Keratinocyte (primary cell): Measurements from ENCODE around the gene RFX7. TPM values are rescaled to one million over a fixed set of nuclear protein-coding genes. Genes with fewer than 3 reads are reported as not detected.

Experiments
- DNase-seq: peaks from one replicate; pipeline ENCODE4 v3.0.0-alpha.2; 2011; ENCODE audit warnings: low read depth, missing footprints, low spot score
- FAIRE-seq: peaks from 2 replicates; lab custom pipeline; 2011; peaks lifted over from hg19 to GRCh38; lab: Jason Lieb, UNC
- H2AFZ ChIP-seq: 2 replicates; pipeline ENCODE4 v1.6.0; 2012; ENCODE audit warnings: low read length, control low read depth, inconsistent platforms; ENCODE audit not compliant: control insufficient read depth
- H3K27ac ChIP-seq: 2 replicates; pipeline ENCODE4 v1.5.1; 2011; ENCODE audit warnings: low read length; ENCODE audit not compliant: control insufficient read depth, insufficient read depth
- H3K27me3 ChIP-seq: 3 replicates; pipeline ENCODE4 v1.6.0; 2011; ENCODE audit warnings: low read length; ENCODE audit not compliant: control insufficient read depth, insufficient read depth; ENCODE audit errors: extremely low read depth
- H3K36me3 ChIP-seq, 2 experiments: 2 replicates in 1 of 2; 3 replicates in 1 of 2; pipeline ENCODE4 v1.5.1; 2011; ENCODE audit warnings: low read length in 2 of 2, mild to moderate bottlenecking in 1 of 2; ENCODE audit not compliant: control insufficient read depth in 2 of 2, insufficient read depth in 2 of 2; ENCODE audit errors: extremely low read depth in 1 of 2
- H3K4me1 ChIP-seq: 3 replicates; pipeline ENCODE4 v1.5.1; 2011; ENCODE audit warnings: low read length; ENCODE audit not compliant: control insufficient read depth, insufficient read depth; ENCODE audit errors: extremely low read depth
- H3K4me2 ChIP-seq: 3 replicates; pipeline ENCODE4 v1.6.0; 2011; ENCODE audit warnings: low read depth, low read length; ENCODE audit not compliant: control insufficient read depth, insufficient read depth; ENCODE audit errors: extremely low read depth
- H3K4me3 ChIP-seq, 3 experiments: fragments of 200-600 bp in 1 of 3; sonication (generic) in 1 of 3; 2 replicates in 2 of 3; 3 replicates in 1 of 3; pipeline ENCODE4 v1.5.1; 2011 to 2016; ENCODE audit warnings: low read length in 3 of 3, mild to moderate bottlenecking in 3 of 3, control low read depth in 2 of 3, inconsistent platforms in 1 of 3, low read depth in 1 of 3, mixed read lengths in 1 of 3, mixed run types in 1 of 3, moderate library complexity in 1 of 3; ENCODE audit not compliant: control insufficient read depth in 2 of 3, insufficient read depth in 2 of 3; ENCODE audit errors: extremely low read depth in 1 of 3
- H3K79me2 ChIP-seq: 2 replicates; pipeline ENCODE4 v1.6.0; 2012; ENCODE audit warnings: low read length; ENCODE audit not compliant: control insufficient read depth, insufficient read depth
- H3K9ac ChIP-seq: 3 replicates; pipeline ENCODE4 v1.6.0; 2011; ENCODE audit warnings: low read length; ENCODE audit not compliant: control insufficient read depth, insufficient read depth; ENCODE audit errors: extremely low read depth
- H3K9me1 ChIP-seq: 3 replicates; pipeline ENCODE4 v1.6.0; 2011; ENCODE audit warnings: low read length; ENCODE audit not compliant: control insufficient read depth, insufficient read depth; ENCODE audit errors: extremely low read depth
- H3K9me3 ChIP-seq: 2 replicates; pipeline ENCODE4 v1.5.1; 2012; ENCODE audit warnings: low read depth, low read length; ENCODE audit not compliant: control insufficient read depth
- H4K20me1 ChIP-seq: 3 replicates; pipeline ENCODE4 v1.6.0; 2011; ENCODE audit warnings: low read length; ENCODE audit not compliant: control insufficient read depth, insufficient read depth; ENCODE audit errors: extremely low read depth
- EZH2 ChIP-seq: IDR thresholded peaks from one replicate; pipeline ENCODE4 v1.6.1; 2012; ENCODE audit warnings: inconsistent platforms, mild to moderate bottlenecking, low read length, moderate library complexity
- dilution Hi-C: fragments of 300-500 bp; cut with MboI; formaldehyde crosslinking; loops from one replicate; pipeline ENCODE4 v1.7.0; 2020; ENCODE audit warnings: low sequenced_read_pairs; ENCODE audit not compliant: extremely low pct_ligation_motif_present
- polyA plus RNA-seq, 5 experiments: library from polyadenylated mRNA; depleted of rRNA in 3 of 5; stranded (reverse) in 3 of 5; stranded (forward) in 1 of 5; unstranded in 1 of 5; fragments of >200 nt; gene quantifications; 1 replicate in 1 of 5; 2 replicates in 3 of 5; 3 replicates in 1 of 5; pipeline versions ENCODE4 v1.2.1 to v1.2.3, GENCODE V29; 2011 to 2012; ENCODE audit warnings: missing spikeins in 2 of 5, low read depth in 1 of 5, low replicate concordance in 1 of 5
- TF ChIP-seq, protein P1 (sequence below), 3 experiments: IDR thresholded peaks in 1 of 3; conservative IDR thresholded peaks in 1 of 3; optimal IDR thresholded peaks in 1 of 3; 2 replicates in 2 of 3; 3 replicates in 1 of 3; pipeline versions ENCODE3 to v1.5.1; 2011; ENCODE audit warnings: low read length in 3 of 3, mild to moderate bottlenecking in 3 of 3, moderate library complexity in 2 of 3, control low read depth in 1 of 3, inconsistent platforms in 1 of 3; ENCODE audit not compliant: insufficient read depth in 2 of 3; ENCODE audit errors: extremely low read depth in 1 of 3

RFX7 gene
- polyA plus RNA-seq, 1 donor (not counting 4 experiments of a cell fraction or from before 2014, with no cell fraction given), result 16.3 TPM

DNA sequence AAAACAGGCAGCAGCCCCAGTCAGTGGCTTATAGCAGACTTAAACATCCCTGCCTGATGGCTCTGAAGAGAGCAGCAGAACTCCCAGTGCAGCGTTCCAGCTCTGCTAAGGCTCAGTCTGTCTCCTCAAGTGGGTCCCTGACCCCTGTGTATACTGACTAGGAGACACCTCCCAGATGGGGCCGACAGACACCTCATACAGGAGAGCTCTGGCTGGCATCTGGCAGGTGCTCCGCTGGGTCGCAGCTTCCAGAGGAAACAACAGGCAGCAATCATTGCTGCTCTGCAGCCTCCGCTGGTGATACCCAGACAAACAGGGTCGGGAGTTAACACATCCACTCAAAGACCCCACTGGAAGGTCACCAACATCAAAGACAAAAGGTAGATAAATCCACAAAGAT is 93.5 kb downstream of the RFX7 start:
- no peaks in the 10 kb centered on the region for H4K20me1 ChIP-seq
- H3K9me3 ChIP-seq, result no peaks in the 10 kb centered on the region
- H3K4me1 ChIP-seq, result peaks cover 5% of the 10 kb centered on the region
- peaks cover 85% of the 10 kb centered on the region for H3K79me2 ChIP-seq
- TF ChIP-seq EZH2, result no peak
- TF ChIP-seq, protein P1, sequence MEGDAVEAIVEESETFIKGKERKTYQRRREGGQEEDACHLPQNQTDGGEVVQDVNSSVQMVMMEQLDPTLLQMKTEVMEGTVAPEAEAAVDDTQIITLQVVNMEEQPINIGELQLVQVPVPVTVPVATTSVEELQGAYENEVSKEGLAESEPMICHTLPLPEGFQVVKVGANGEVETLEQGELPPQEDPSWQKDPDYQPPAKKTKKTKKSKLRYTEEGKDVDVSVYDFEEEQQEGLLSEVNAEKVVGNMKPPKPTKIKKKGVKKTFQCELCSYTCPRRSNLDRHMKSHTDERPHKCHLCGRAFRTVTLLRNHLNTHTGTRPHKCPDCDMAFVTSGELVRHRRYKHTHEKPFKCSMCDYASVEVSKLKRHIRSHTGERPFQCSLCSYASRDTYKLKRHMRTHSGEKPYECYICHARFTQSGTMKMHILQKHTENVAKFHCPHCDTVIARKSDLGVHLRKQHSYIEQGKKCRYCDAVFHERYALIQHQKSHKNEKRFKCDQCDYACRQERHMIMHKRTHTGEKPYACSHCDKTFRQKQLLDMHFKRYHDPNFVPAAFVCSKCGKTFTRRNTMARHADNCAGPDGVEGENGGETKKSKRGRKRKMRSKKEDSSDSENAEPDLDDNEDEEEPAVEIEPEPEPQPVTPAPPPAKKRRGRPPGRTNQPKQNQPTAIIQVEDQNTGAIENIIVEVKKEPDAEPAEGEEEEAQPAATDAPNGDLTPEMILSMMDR (optimal IDR thresholded peaks at IDR 0.05 in 1 of 3, IDR thresholded peaks at IDR 0.05 in 1 of 3, conservative IDR thresholded peaks at IDR 0.05 in 1 of 3; ENCODE audit: extremely low read depth in 1 of 3, insufficient read depth in 2 of 3, low read length in 3 of 3), result no peak
- no peak overlapping the region for H3K27ac ChIP-seq
- dilution Hi-C loops, result no loop called here
- no peak overlapping the region for H3K9ac ChIP-seq
- H3K4me3 ChIP-seq, result no peak overlapping the region
- no peaks in the 10 kb centered on the region for H3K36me3 ChIP-seq
- FAIRE-seq (no peak), DNase-seq (no peak)
- H2AFZ ChIP-seq, result no peak overlapping the region
- H3K27me3 ChIP-seq, result no peaks in the 10 kb centered on the region
- no peak overlapping the region for H3K4me2 ChIP-seq
- no peaks in the 10 kb centered on the region for H3K9me1 ChIP-seq

DNA sequence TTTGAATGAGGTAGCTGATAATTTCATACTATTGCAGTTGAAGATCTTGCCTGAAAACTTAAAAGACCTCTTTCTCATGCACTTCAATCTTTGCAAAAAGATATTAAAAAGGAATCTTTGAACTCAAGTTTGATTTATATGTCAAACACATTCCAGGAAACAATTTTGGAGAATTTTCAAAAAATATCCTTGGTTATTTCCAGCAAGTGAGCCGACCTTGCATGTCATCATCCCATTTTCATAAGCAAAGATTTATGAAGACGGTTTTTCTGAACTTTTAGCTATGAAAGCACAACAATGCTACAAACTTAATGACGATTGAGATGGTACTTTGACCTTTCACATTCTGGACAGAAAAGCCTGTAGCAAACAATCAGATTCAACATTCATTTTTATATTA is 95.6 kb downstream of the RFX7 start:
- Histone ChIP-seq H3K9me1 (no peaks in the 10 kb centered on the region), H4K20me1 (no peaks in the 10 kb centered on the region), H3K27me3 (no peaks in the 10 kb centered on the region), H3K4me3 (no peak overlapping the region), H3K9ac (no peak overlapping the region), H3K9me3 (no peaks in the 10 kb centered on the region), H3K4me2 (no peak overlapping the region), H3K27ac (no peak overlapping the region), H3K36me3 (no peaks in the 10 kb centered on the region), H3K4me1 (peaks cover 5% of the 10 kb centered on the region), H2AFZ (no peak overlapping the region), H3K79me2 (peaks cover 73% of the 10 kb centered on the region)
- FAIRE-seq, result no peak
- DNase-seq, result no peak
- dilution Hi-C loops, result no loop called here
- no peak for TF ChIP-seq EZH2
- TF ChIP-seq, protein P1 (optimal IDR thresholded peaks at IDR 0.05 in 1 of 3, IDR thresholded peaks at IDR 0.05 in 1 of 3, conservative IDR thresholded peaks at IDR 0.05 in 1 of 3; ENCODE audit: extremely low read depth in 1 of 3, insufficient read depth in 2 of 3, low read length in 3 of 3), result no peak
